Right atrium auricular region (tissue), 2 donors: Measurements from ENCODE around the gene TBC1D9. TPM values are rescaled to one million over a fixed set of nuclear protein-coding genes. Genes with fewer than 3 reads are reported as not detected.
A peak's percentile ranks its signal among the peaks of the same experiment; 100 is the strongest.

Experiments
- DNase-seq: peaks from one replicate; pipeline ENCODE4 v3.0.0-alpha.2; 2019; ENCODE audit warnings: low spot score
- H3K27ac ChIP-seq, 2 donors: fragments of 200-600 bp; sonication (generic); 1 replicate in 1 of 2; 2 replicates in 1 of 2; pipeline ENCODE4 v1.5.1; 2016 to 2019
- H3K27me3 ChIP-seq, 2 donors: fragments of 200-600 bp; sonication (generic); one replicate each; pipeline versions ENCODE4 v1.5.1 to v1.6.0; 2017 to 2019
- H3K36me3 ChIP-seq: fragments of 200-600 bp; sonication (generic); one replicate; pipeline ENCODE4 v1.5.1; 2016
- H3K4me1 ChIP-seq, 2 donors: fragments of 200-600 bp; sonication (generic); one replicate each; pipeline versions ENCODE4 v1.5.1 to v1.6.0; 2017 to 2019
- H3K4me3 ChIP-seq, 2 donors: fragments of 200-600 bp; sonication (generic); 1 replicate in 1 of 2; 2 replicates in 1 of 2; pipeline ENCODE4 v1.5.1; 2017 to 2019; ENCODE audit warnings: mild to moderate bottlenecking in 1 of 2, moderate library complexity in 1 of 2
- H3K9me3 ChIP-seq, 2 donors: fragments of 200-600 bp; sonication (generic); one replicate each; pipeline ENCODE4 v1.5.1; 2019
- CTCF ChIP-seq, 2 donors: fragments of 200-600 bp; sonication (generic); IDR thresholded peaks; one replicate each; pipeline ENCODE4 v1.5.1; 2019; ENCODE audit warnings: antibody characterized with exemption in 2 of 2
- total RNA-seq, 2 donors: library from RNA; depleted of rRNA; stranded (reverse); fragments of >200 nt; gene quantifications; one replicate each; pipeline ENCODE4 v1.1.0, GENCODE V29; 2016

The TBC1D9 gene
- total RNA-seq, 2 donors from 2014 or later: 10.9 to 18.8 TPM

GRCh38 chr4:140644470-140645185 is 111.6 kb downstream of the TBC1D9 start:
- H3K27me3 ChIP-seq: no peaks in the 10 kb centered on the region
- DNase-seq: no peak
- no peak for TF ChIP-seq CTCF (IDR thresholded peaks at IDR 0.05)
- H3K9me3 ChIP-seq: no peaks in the 10 kb centered on the region
- H3K27ac ChIP-seq: no peak overlapping the region
- H3K4me3 ChIP-seq: no peak overlapping the region
- H3K4me1 ChIP-seq: peaks cover 0 to 8% of the 10 kb centered on the region in 2 donors
- H3K36me3 ChIP-seq: peaks cover 12% of the 10 kb centered on the region

- Histone ChIP-seq H3K36me3 (peaks cover 12% of the 10 kb centered on the region), H3K9me3 (no peaks in the 10 kb centered on the region), H3K4me1 (peaks cover 0 to 8% of the 10 kb centered on the region in 2 donors), H3K27me3 (no peaks in the 10 kb centered on the region), H3K27ac (no peak overlapping the region), H3K4me3 (no peak overlapping the region)
- TF ChIP-seq CTCF (IDR thresholded peaks at IDR 0.05): no peak
- DNase-seq: no peak
Observed at GRCh38 chr4:140643571-140644055, 112.6 kb downstream of the TBC1D9 start.

GRCh38 chr4:140642674-140643437 is 113.3 kb downstream of the TBC1D9 start:
- Histone ChIP-seq H3K27ac (no peak overlapping the region), H3K4me1 (peaks cover 0 to 6% of the 10 kb centered on the region in 2 donors), H3K9me3 (no peaks in the 10 kb centered on the region), H3K27me3 (no peaks in the 10 kb centered on the region), H3K4me3 (no peak overlapping the region), H3K36me3 (peaks cover 12% of the 10 kb centered on the region)
- no peak for DNase-seq
- TF ChIP-seq CTCF (IDR thresholded peaks at IDR 0.05): no peak

- Histone ChIP-seq H3K27me3 (no peaks in the 10 kb centered on the region), H3K27ac (no peak overlapping the region), H3K4me1 (no peaks in the 10 kb centered on the region), H3K4me3 (peak overlapping the region in 1 of 2 donors; percentile 24), H3K36me3 (peaks cover 14% of the 10 kb centered on the region), H3K9me3 (no peaks in the 10 kb centered on the region)
- no peak for DNase-seq
- peak in 1 of 2 donors; percentile 39 for TF ChIP-seq CTCF (IDR thresholded peaks at IDR 0.05)
Observed at GRCh38 chr4:140641789-140642439, 114.3 kb downstream of the TBC1D9 start.

- no peak overlapping the region for H3K27ac ChIP-seq
- H3K4me1 ChIP-seq: no peaks in the 10 kb centered on the region
- no peak for DNase-seq
- peaks cover 14% of the 10 kb centered on the region for H3K36me3 ChIP-seq
- H3K9me3 ChIP-seq: no peaks in the 10 kb centered on the region
- no peak for TF ChIP-seq CTCF (IDR thresholded peaks at IDR 0.05)
- no peaks in the 10 kb centered on the region for H3K27me3 ChIP-seq
- H3K4me3 ChIP-seq: peak overlapping the region in 1 of 2 donors; percentile 24
Observed at GRCh38 chr4:140641105-140641555, 115.1 kb downstream of the TBC1D9 start.
